BE2C (cell line): Measurements from ENCODE around the gene RPS6KA2.
"Not testable (repeated sequence)": the region's sequence is repeated elsewhere in the genome, so short reads cannot be mapped to it uniquely, and the experiment has no call there.

Source experiments
- DNase-seq: peaks from one replicate; pipeline ENCODE4 v3.0.0-alpha.2; 2020
- H3K27me3 ChIP-seq: fragments of 250-450 bp; sonication (Bioruptor Pico); 2 replicates; pipeline ENCODE4 v1.5.1; 2020; ENCODE audit warnings: mild to moderate bottlenecking
- H3K36me3 ChIP-seq: fragments of 250-450 bp; sonication (Bioruptor Pico); 2 replicates; pipeline ENCODE4 v1.5.1; 2020; ENCODE audit warnings: mild to moderate bottlenecking
- H3K4me1 ChIP-seq: fragments of 250-450 bp; sonication (Bioruptor Pico); 2 replicates; pipeline ENCODE4 v1.5.1; 2020
- H3K4me3 ChIP-seq: 2 replicates; pipeline ENCODE4 v1.5.1; 2011; ENCODE audit warnings: low read depth, low read length
- H3K9me3 ChIP-seq: fragments of 250-450 bp; sonication (Bioruptor Pico); 2 replicates; pipeline ENCODE4 v1.5.1; 2020
- TF ChIP-seq, protein P1 (sequence below): IDR thresholded peaks from 2 replicates; pipeline ENCODE4 v1.5.1; 2012; ENCODE audit warnings: mild to moderate bottlenecking, low read depth, low read length

RPS6KA2 gene

GRCh38 chr6:166386111-166386510, 240.9 kb downstream of the RPS6KA2 start:
- H3K27me3 ChIP-seq, result no peaks in the 10 kb centered on the region

DNA sequence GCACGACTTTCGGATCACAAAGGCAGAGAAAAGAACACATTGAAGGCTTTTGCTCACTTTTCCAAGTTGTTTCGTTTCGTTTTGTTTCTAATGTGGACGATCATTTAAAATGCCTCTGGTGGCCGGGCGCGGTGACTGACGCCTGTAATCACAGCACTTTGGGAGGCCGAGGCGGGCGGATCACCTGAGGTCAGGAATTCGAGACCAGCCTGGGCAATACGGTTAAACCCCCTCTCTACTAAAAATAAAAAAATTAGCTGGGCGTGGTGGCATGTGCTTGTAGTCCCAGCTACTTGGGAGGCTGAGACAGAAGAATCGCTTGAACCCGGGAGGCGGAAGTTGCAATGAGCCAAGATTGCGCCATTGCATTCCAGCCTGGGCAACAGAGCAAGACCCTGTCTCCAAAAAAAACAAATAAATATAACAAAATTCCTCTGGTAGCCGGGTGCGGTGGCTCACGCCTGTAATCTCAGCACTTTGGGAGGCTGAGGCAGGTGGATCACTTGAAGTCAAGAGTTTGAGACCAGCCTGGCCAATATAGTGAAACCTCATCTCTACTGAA, 243.2 kb downstream of the RPS6KA2 start:
- TF ChIP-seq, protein P1, sequence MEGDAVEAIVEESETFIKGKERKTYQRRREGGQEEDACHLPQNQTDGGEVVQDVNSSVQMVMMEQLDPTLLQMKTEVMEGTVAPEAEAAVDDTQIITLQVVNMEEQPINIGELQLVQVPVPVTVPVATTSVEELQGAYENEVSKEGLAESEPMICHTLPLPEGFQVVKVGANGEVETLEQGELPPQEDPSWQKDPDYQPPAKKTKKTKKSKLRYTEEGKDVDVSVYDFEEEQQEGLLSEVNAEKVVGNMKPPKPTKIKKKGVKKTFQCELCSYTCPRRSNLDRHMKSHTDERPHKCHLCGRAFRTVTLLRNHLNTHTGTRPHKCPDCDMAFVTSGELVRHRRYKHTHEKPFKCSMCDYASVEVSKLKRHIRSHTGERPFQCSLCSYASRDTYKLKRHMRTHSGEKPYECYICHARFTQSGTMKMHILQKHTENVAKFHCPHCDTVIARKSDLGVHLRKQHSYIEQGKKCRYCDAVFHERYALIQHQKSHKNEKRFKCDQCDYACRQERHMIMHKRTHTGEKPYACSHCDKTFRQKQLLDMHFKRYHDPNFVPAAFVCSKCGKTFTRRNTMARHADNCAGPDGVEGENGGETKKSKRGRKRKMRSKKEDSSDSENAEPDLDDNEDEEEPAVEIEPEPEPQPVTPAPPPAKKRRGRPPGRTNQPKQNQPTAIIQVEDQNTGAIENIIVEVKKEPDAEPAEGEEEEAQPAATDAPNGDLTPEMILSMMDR, result 0 out of 2 replicates have a peak, but pooled peaks have one; percentile 12

More at GRCh38 chr6:166386111-166386510, 240.9 kb downstream of the RPS6KA2 start:
- Histone ChIP-seq H3K9me3 (no peaks in the 10 kb centered on the region), H3K4me1 (no peaks in the 10 kb centered on the region), H3K4me3 (no peak overlapping the region), H3K36me3 (no peaks in the 10 kb centered on the region)
- TF ChIP-seq, protein P1, result no peak
- no peak for DNase-seq

GRCh38 chr6:166382933-166383801, 243.9 kb downstream of the RPS6KA2 start, which contains the start of gene MPC1:
TSS of gene MPC1 (minus strand) at chr6:166382940. CDS start at chr6:166382876, 64 bp downstream.
- H3K9me3 ChIP-seq, result no peaks in the 10 kb centered on the region
- no peaks in the 10 kb centered on the region for H3K4me1 ChIP-seq
- TF ChIP-seq, protein P1, result no peak
- no peaks in the 10 kb centered on the region for H3K36me3 ChIP-seq
- peak; percentile 98 for DNase-seq
- H3K27me3 ChIP-seq, result no peaks in the 10 kb centered on the region
- H3K4me3 ChIP-seq, result peak within 1 kb of the TSS; percentile 89

More for the DNA sequence above, 243.2 kb downstream of the RPS6KA2 start:
- H3K36me3 ChIP-seq, H3K9me3 ChIP-seq, H3K4me1 ChIP-seq, H3K27me3 ChIP-seq: not testable (repeated sequence)
- H3K4me3 ChIP-seq, result peak overlapping the region; percentile 78
- DNase-seq, result peak; percentile 48

DNA sequence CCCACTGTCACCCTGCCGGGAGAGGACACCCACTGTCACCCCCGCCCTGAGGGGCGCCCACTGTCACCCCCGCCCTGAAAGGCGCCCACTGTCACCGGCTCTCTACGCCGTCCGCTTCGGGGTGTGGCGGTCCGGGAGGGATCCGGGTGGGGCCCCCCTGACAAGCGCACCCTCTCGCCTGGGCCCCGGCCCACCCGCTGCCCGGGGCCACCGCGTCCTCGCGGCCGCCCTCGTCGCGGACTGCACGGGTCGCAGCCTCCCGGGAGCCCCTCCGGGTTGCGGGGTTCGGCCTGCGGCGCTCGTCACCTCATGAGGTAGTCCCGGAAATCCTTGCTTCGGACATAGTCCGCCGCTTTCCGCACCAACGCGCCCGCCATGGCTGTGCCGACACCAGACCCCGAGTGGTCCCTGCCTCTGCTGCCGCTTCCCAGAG, 244.5 kb downstream of the RPS6KA2 start:
- Histone ChIP-seq H3K36me3 (no peaks in the 10 kb centered on the region), H3K9me3 (no peaks in the 10 kb centered on the region), H3K4me1 (no peaks in the 10 kb centered on the region), H3K4me3 (peak overlapping the region; percentile 89), H3K27me3 (no peaks in the 10 kb centered on the region)
- TF ChIP-seq, protein P1, result no peak
- no peak for DNase-seq

DNA sequence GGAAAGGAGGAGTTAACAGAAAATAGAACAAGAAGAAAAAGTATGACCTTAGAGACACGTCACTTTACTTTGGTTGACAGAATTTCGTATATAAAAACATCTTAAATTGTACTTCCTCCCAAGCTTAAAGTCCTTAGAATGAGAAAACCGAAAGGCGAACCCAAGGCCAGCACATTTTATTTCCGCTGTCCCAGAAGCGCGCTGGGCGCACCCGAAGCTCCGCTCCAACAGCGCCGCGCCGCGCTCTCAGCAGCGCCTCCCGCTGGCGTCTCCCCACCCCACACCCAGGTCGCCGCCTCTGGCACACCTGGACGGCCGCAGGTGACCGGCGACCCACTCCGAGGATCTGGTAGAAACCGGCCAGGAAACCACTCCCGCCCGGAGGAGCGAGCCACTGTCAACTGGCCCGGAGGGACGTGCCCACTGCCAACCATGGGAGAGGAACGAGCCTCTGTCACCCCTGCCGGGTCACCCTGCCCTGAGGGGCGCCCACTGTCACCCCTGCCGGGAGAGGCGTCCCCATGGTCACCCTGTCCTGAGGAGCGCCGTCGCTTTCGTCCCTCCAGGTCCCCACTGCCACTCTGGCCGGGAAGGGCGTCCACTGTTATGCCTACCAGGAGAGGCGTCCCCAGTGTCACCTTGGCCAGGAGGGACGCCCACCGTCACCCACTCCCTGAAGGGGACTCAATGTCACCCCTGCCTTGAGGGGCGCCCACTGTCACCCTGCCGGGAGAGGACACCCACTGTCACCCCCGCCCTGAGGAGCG, 245.1 kb downstream of the RPS6KA2 start:
- no peaks in the 10 kb centered on the region for H3K27me3 ChIP-seq
- TF ChIP-seq, protein P1, result peak; percentile 75
- H3K4me1 ChIP-seq, result no peaks in the 10 kb centered on the region
- no peaks in the 10 kb centered on the region for H3K36me3 ChIP-seq
- no peaks in the 10 kb centered on the region for H3K9me3 ChIP-seq
- peak overlapping the region; percentile 89 for H3K4me3 ChIP-seq
- peak; percentile 69 for DNase-seq
